ENCODE results near the gene GPC5.
"Not testable (repeated sequence)": the region's sequence is repeated elsewhere in the genome, so short reads cannot be mapped to it uniquely, and the experiment has no call there.

GPC5 gene

DNA sequence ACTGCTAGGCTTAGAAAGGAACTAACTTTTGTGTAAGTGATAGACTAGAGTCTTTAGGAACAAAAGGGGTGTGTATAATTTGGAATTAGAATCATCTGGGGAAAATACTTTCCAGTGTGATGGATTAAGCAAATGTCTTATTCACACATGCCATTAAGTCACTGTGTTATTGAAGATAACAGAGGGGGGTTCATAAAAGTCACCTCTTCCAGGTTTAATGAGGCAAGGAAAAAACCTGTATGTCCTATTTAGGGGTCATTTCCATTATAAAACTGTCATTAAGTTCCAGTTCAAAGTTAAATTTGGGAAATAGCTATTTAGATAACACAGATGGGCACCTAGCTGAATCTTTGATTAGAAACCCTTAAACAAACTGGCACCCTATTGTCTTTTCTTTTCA lies 1323.2 kb downstream of the GPC5 start:
- no peak for DNase-seq

DNA sequence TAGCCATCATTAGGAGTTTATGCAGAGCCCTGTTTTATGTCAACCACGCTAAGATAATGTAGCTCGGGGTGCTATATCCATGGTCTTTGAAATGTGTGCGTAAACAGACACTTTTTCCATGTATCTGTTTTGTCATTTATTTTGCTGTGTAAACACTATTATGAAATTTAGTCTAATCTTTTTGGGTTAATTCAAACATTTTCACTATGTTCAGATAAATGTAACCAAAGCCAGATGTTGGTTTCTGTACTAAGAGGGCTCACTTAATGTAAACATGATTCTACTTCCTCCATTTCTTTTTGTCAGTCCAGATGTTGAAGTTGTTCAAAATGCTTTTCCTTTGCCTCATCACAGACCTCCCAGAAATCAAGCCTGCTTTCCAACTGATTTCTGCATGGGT lies 1328.7 kb downstream of the GPC5 start:
- no peak for DNase-seq

DNA sequence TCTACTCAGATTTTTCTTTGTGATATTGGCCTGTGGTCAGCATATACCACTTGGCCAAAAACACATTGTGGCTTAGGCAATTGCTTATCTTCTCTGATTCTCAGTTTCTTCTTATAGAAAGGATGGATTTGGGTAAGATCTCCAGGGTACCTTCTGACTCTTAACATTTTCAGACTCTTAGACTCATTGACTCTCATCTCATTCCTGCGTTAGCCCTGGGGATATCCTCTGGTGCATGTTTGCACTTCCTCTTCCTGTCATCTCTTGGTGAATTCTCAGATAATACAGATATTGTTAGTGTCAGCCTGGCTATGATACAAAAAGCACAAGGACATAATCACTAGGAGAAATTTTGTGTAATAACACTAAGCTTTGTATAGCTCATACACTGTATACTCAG lies 1335.6 kb downstream of the GPC5 start:
- DNase-seq: no peak

DNA sequence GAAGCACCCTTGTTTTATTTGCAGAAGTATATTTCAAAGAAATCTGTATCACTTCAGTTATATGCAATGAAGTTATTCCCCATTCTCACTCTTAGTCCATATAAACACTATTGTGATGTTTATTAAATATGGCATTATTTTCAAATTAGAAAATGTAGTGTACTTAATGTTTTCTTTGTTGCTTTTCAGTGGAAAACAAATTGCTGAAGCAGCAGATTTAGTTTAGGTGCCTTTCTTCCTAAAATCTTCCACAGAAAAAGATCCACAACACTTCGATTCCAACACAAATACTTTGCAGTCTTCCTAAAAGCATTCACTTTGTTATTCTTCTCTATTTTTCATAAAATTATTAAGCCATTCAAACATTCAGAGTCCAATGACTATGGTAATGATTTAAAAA lies 1336.1 kb downstream of the GPC5 start:
- DNase-seq: no peak

DNA sequence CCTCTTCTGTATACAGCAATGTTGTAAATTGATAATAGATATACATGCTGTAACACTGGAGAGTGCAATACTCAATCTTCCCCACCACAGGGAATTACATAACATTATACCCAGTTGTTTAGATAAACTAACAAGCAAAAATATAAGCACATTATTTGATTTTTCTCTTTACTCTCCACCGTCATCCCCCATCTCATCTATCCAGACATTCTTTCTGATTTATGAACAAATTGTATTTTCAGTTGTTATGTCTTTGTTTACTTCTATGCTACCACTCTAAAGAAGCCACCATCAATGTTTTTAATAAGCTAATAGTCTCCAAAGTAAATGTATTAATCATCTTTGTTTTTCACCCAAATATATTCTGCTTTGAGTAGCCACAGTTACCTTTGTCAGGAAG lies 1337.5 kb downstream of the GPC5 start:
- no peak for DNase-seq

DNA sequence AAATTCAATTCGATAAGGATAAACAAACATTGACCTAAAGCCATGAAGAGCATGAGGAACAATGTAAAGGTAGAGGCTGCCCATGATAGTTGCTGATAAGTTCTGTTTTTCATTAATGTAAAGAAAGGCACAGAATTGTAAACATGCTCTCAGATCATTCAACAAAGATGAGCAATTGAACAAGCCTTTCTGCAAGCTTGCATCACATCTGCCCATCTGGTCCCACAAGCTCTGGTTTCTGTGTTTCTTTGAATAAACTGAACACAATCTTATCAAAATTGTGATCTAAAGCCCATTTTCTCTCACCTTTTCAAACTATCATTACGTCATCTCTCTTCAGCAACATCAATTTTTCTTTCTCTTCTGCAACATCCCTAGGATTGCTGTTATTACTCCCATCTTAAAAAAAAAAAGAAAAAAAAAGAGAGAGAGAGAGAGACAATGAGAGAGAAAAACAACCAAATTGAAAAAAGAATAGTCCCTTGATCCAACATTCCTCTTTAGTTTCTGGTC lies 1340.9 kb downstream of the GPC5 start:
- no peak for DNase-seq

DNA sequence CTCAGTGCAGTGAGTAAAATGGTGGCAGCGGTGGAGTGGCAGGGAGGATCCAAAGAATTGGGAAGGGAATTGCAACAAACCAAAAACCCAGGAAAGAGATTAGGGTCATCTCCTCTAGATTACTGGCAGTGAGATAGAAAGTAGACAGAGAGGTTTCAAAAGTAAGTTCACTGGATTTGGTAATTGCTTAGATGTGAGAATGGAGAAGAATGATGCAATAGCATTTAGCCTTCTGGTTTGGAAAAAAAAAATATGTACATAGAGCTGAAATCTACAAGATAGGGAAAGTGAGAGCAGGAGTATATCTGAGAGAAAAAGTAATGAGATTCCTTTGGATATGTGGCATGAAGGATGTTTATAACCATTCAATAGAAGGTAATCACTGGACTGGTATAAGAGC lies 1345.6 kb downstream of the GPC5 start:
- no peak for DNase-seq

DNA sequence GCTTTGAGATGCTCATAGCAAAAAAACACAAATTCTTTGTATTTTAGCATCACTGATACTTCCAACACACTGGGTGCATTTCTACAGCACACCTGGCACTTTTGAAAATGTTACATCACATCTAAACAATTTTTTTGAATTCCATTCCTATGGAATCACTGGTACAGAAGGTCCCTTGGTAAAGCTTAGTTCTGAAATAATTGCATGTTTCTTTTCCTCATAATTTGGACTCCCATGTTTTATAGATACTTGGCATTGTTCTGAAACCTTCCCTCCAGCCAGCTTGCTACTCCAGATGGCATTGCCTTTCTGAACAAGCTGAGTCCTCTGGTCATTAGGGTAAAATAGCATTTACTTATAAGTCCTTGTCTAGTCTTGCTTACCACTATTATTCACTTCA lies 1346.8 kb downstream of the GPC5 start:
- DNase-seq: no peak

DNA sequence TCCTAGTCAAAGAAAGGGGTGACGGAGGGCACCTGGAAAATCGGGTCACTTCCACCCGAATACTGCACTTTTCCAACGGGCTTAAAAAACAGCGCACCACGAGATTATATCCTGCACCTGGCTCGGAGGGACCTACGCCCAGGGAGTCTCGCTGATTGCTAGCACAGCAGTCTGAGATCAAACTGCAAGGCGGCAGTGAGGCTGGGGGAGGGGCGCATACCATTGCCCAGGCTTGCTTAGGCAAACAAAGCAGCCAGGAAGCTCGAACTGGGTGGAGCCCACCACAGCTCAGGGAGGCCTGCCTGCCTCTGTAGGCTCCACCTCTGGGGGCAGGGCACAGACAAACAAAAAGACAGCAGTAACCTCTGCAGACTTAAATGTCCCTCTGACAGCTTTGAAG lies 1354.3 kb downstream of the GPC5 start:
- not testable (repeated sequence) for DNase-seq

DNA sequence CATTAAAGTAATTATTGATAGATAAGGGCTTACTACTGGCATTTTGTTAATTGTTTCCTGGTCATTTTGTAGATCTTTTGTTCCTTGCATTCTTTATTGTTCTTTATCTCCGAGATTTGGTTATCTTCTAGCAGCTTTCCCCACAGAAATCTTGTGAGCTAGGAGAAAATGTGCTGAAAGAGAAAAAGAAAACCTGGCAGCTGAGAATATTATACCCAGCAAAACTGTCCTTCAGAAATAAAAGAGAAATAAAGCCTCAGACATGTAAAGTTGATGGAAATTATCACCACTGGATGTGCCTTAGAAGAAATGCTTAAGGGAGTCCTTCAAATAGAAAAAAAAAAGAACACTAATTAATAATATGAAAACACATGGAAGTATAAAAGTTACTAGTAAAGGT lies 1363.3 kb downstream of the GPC5 start:
- no peak for DNase-seq

DNA sequence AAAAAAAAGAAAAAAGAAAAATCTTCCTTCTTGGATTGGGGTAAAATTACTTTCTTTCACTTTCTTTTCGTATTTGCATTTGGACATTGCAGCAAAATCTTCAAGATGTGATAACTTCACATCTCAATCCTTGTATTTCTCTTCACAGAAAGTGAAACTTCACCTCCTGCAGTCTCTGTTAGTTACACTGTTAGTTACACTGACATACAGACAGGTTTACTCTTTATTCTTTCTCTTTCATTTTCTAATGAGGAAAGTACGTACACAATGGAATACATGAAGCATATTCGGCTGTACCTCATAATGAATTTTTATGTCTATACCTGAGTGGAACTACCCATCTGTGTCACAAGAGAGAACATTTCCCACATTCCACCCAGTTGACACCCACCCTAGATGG lies 1369.0 kb downstream of the GPC5 start:
- DNase-seq: no peak

DNA sequence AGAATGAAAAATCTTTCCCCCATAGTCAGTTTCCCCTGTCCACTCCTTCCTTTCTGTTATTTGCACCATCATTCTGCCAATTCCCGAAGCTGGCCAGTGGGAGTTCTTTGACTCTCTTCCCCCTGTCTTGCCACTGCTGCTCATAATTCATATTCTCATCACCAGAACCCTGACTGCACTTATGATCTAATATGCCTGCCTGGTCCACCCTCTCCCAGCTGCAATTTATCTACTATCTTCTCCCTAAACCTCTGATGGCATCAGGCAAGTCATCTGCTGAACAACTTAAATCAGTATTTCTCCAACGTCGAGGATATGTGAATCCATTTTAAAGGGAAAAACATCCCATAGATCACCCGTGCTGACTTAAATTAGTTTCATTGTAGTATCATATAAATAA lies 1370.2 kb downstream of the GPC5 start:
- DNase-seq: no peak

DNA sequence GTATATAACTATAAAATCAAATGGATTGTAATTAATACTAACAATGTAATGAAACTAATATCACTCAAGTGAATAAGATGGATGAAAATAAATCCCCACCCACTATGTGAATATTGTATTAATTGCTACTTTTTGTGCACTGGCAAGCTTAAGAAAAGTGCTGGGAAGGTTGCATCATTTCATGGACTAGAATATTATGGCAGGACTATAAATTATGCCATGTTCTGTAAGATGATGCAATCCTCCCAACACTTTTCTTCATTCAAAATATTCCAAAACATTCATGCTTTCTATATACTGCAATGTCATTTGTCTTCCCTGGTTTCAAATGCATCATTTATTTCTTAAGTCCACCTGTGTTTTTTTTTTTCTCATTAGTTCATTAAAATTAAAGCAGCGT lies 1370.6 kb downstream of the GPC5 start:
- no peak for DNase-seq

DNA sequence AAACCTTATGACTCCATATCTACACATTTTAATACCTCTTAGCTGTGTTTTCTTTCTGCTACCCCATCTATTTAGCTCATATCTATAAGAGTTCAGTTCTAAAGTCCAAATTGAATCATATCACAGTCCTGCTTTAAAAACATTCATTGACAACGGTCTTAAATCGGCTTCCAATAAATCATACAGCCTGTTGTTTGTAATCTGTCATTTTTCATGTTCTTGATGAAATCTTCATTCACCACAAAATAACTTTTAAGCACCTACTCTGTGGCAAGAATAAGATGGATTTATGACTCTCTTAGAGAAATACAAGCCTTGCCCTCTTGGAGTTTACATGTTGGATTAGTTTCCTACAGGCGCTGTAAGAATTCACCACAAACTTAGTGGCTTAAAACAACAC lies 1377.2 kb downstream of the GPC5 start:
- no peak for DNase-seq

DNA sequence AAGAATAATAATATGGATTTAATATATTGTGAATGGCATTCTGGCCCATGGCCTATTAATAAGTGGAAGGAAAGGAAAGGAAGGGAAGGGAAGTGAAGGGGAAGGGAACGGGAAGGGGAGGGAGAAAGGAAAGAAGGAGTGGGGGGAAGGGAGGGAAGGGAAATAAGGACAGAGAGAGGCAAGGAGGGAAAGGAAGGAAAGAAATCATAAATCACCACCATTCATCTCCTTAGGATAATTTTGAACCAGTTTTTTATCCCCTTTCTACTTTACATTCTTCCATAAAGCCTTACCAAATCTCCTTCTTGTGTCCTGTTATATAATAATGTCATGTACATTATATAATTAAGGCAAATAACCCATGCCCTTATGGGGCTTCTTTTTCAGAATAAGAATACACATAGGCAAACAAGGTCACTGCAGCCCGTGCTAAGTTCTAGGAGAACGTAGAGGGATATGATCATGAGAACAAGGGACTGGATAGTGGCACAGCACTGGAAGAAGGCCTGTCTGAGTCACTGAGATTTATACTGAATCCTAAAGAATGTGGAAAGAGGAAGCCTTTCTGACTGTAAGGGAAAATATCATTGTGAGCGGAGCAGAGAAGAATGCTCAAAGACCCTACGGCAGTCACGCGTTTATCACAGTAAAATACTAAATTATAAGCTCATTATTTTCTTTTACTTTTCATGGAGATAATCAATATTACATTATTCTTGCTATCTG lies 1383.7 kb downstream of the GPC5 start:
- no peak for DNase-seq

DNA sequence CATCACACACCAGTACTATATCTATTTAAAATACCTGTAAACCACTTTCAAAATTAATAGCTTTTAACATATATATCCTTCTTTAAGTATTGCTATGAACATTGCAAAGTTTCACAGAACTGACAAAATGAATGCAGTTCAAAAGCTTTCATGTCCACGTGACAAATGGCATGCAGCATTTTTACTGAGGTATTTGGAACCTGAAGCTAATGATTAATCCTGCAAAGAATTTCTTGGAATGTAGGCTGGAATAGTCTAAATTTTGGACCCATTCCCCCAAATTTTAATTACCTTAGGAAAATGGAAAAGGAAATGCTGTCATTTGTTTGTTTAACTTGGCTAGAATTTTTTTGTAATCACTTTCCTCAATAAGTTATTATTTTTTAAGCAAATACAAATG lies 1404.4 kb downstream of the GPC5 start:
- DNase-seq: no peak

DNA sequence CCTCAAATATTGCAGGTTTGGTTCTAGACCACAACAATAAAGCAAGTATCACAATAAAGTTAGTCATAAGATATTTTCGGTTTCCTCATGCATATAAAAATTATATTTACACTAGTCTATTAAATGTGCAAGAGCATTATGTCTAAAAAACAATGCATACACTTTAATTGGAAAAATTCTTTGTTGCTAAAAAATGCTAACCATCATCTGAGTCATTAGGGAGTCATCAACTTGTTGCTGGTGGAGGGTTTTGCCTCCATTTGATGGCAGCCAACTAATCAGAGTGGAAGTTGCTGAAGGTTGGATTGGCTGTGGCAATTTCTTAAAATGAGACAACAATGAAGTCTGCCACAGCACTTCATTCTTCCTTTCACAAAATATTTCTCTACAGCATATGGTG lies 1405.9 kb downstream of the GPC5 start:
- no peak for DNase-seq

DNA sequence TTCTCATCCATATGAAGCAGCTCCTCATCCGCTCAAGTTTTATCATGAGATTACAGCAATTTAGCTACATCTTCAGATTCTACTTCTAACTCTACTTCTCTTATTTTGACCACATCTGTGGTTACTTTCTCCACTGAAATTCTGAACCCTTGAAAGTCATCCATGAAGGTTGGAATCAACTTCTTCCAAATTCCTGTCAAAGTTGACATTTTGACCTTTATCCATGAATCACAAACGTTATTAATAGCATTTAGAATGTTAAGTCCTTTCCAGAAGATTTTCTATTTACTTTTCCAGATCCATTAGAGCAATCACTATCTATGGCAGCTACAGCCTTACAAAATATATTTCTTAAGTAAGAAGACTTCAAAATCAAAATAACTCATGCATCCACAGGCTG lies 1406.5 kb downstream of the GPC5 start:
- no peak for DNase-seq

DNA sequence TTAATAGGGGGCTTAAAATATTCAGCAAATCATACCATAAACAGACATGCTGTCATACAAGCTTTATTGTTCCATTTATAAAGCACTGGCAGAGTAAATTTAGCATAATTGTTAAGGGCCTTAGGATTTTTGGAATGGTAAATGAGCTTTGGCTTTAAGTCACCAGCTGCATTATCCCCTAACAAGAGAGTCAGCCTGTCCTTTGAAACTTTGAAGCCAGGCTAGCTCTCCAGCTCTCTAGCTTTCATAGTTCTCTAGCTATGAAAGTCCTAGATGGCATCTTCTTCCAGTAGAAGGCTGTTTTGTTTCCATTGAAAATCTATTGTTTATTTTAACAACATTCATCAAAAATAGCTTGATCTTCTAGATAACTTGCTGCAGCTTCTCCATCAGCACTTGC lies 1407.3 kb downstream of the GPC5 start:
- no peak for DNase-seq

DNA sequence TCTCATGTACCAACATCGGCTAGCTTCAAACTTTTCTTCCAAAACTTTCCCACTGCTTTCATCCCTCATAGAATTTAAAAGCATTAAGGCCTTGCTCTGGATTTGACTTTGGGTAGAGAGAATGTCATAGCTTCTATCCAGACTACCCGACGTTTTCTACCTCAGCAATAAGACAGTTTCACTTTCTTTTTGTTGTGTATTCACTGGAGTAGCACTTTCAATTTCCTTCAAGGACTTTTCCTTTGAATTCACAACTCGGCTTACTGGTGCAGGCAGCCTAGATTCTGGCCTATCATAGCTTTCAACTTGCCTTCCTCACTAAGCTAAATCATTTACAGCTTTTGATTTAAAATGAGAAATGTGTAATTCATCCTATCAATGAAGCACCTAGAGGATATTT lies 1407.8 kb downstream of the GPC5 start:
- no peak for DNase-seq

DNA sequence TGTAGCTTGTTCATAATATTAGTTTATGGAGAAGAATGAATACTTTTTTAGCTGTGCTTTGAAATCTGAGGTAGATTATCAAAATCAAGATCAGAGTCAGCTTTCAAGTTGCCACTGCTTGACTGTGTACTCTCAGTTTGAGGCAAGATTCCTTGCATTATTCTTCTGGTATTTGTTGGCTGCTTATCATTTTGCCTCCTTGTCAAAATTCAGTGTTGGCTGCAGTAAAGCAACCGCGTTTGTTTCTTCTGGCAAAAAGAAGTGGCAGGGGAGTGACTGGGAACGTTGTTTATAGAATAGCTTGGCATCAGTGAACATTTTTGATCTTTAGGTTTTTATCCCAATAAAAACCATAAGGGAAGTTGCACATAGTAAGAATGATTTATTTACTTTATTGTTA lies 1408.9 kb downstream of the GPC5 start:
- no peak for DNase-seq

DNA sequence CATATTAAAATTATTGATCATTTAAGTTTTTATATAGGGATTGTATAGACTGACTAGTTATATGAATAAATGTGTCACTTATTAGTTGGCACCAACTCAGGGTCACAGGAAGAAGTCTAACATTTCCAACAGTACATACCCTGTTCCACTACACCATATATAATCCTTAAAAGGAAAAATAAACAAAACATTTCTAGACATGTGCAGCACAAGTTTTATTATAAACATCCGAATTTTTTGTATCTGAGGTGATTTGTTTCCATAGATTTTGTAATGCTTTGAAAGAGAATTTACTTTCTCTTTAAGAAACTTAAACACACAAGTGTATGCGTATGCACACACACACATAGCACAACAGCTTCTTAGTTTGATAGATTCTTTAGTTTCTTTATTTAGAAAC lies 1409.5 kb downstream of the GPC5 start:
- no peak for DNase-seq

DNA sequence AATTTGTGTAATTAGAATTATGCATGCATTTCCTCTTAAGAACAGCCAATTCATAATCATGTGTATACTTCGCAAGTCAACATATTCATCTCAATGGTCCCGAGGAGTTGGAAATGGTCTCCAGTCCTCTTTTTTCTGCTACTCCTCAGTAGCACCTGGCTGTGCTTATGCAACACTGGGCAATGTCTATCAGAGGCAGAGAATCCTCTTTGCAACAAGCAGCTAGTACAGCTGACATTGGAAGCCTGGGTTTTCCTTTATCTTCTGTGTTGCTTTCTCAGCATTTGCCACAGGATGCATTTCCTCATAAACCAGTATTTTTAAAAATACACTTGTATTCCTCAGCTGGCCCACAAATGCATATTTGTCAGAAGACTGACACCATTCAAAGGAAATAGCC lies 1422.9 kb downstream of the GPC5 start:
- DNase-seq: no peak

DNA sequence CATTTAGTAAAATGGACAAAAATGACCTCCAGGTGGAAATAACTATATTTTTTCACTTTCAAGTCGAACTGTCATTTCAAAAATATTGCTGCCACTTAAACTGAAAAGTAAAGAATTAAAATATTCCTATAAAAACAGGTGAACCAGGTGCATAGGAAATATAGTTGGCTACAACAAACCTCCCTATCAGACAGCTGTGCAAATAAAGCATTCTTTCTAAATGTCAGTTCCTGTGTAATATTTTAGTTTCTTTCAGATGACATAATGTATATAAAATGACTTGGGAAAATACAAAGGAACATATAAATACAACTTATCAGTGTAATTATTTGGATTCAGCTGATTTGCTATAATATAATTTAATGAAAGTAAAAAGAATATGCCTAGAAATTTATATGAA lies 1424.6 kb downstream of the GPC5 start:
- no peak for DNase-seq

DNA sequence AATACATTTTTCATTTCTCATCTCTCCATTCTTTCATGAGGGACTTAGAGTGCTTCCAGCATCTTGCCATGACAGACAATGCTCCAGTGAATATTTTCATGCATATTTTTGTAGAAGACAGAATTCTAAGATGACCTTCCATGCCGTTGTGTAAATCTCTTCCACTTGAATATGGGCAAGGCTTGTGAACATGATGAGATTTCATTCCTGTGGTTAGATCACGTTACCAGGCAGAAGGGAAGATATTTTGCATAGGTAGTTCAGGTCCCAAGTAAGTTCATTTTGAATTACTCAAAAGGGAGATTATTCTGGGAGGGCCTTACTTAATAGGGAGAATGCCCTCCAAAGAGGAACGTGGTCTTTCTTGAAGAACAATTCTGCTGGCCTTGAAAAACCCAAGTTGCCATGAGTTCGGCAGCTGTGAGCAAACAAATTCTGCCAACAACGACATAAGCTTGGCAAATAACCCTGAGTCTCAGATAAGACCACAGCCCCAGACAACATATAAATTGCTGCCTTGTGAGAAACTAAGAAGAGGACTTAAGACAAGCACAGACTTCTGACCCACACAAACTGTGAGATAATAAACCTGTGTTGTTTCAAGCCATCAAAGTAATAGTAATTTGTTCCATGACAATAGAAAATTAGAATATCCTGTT lies 1427.6 kb downstream of the GPC5 start:
- DNase-seq: no peak

All from NCI-H524 treated with DMSO at 0.1 percent for 48 hours (cell line).